ENCODE measurements around the gene SCN5A. TPM values are rescaled to one million over a fixed set of nuclear protein-coding genes. Genes with fewer than 3 reads are reported as not detected.

The SCN5A gene
- total RNA-seq, 1 donor from 2014 or later = not detected

DNA sequence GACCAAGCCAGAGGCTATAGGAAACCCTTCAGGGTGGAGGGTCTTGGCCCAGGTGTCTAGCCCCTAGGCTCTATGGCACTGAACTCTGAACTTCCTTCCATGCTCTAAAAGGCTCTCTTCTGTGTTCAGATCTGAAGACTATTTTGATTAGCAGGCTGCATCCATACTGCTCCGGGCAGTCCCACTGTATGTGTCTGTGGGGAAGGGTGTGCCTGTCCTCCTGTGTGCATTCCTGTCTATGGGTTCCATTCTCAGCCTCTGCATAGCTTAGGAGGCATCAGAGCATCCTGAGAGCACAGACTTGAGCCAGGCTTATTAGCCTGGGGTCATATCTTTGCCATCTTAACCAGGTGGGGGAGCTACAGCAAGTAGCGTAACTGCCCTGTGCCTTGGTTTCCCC is 115.3 kb downstream of the SCN5A start:
- CTCF ChIA-PET = no interaction called here
- H3K27ac Mint-ChIP-seq = no peak overlapping the region
- H3K36me3 Mint-ChIP-seq (ENCODE audit: low read depth) = peaks cover 47% of the 10 kb centered on the region
- DNase-seq (no peak), ATAC-seq (ENCODE audit: low read depth) (no peak)
- intact Hi-C loops (cut with micrococcal nuclease) = no loop called here
- no peak overlapping the region for H3K4me3 Mint-ChIP-seq
- POLR2A ChIA-PET = no interaction called here
- H3K27me3 Mint-ChIP-seq = no peaks in the 10 kb centered on the region
- TF ChIP-seq CTCF (IDR thresholded peaks at IDR 0.05) = no peak
- H3K4me1 Mint-ChIP-seq = no peaks in the 10 kb centered on the region
- H3K9me3 Mint-ChIP-seq = no peaks in the 10 kb centered on the region

DNA sequence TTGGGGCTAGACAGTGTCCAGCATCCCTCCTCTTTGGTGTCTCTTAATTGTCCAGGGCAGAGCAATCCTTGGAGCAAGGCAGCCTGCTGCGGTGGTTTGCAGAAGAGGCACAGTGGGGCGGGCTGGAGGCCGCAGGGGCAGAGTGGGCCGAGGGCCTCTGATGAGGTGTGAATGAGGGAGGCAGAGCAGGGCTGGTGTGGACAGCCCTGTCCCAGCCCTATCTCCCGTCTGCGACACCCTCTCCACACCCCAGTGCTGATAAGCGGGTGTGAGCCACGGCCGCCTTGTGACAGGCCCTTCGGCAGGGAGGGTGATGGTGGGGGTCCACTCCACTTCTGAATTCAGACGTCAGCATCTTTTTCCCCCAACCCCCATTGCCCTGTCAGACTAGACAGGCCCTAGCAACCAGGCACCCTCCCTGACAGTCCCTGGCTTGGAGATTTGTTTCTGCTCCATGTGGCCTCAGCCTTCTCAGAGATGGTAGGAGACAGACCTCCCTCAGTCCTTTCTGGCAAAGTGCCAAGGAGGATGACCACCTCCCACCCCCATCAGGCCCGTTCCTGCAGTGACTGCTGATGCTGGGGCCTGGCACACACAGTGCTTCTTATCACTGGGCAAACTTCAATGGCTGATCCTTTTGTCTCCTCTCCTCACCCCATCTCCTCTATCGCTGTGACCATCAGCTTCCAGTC is 116.1 kb downstream of the SCN5A start:
- H3K36me3 Mint-ChIP-seq (ENCODE audit: low read depth) = peaks cover 50% of the 10 kb centered on the region
- H3K4me1 Mint-ChIP-seq = no peaks in the 10 kb centered on the region
- ATAC-seq (ENCODE audit: low read depth) = no peak
- CTCF ChIA-PET = no interaction called here
- POLR2A ChIA-PET = no interaction called here
- intact Hi-C loops (cut with micrococcal nuclease) = no loop called here
- H3K27me3 Mint-ChIP-seq = no peaks in the 10 kb centered on the region
- DNase-seq = no peak
- no peak for TF ChIP-seq CTCF (IDR thresholded peaks at IDR 0.05)
- H3K9me3 Mint-ChIP-seq = no peaks in the 10 kb centered on the region
- H3K27ac Mint-ChIP-seq = no peak overlapping the region
- H3K4me3 Mint-ChIP-seq = no peak overlapping the region

DNA sequence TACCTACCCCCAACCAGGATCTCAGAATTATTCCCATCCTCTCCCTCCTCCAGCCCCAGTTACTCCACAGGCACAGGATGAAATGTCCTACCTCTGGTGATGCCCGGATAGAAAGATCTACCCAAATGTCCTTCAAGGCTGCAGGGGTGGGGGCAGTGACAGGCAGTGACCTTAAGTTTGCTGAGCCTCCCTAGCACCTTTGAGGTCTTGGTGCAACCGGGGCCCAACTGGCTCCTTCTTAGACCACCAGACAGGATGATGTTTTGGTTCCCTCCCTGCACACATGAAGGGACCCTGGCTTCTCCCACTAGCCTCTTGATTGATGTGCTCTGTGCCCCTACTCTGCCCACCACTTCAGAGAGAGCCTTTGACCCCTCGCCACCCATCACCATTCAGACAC is 117.0 kb downstream of the SCN5A start:
- CTCF ChIA-PET = no interaction called here
- POLR2A ChIA-PET = no interaction called here
- DNase-seq = no peak
- H3K9me3 Mint-ChIP-seq = no peaks in the 10 kb centered on the region
- H3K4me3 Mint-ChIP-seq = no peak overlapping the region
- H3K4me1 Mint-ChIP-seq = no peaks in the 10 kb centered on the region
- no peak overlapping the region for H3K27ac Mint-ChIP-seq
- no peak for TF ChIP-seq CTCF (IDR thresholded peaks at IDR 0.05)
- intact Hi-C loops (cut with micrococcal nuclease) = no loop called here
- peaks cover 59% of the 10 kb centered on the region for H3K36me3 Mint-ChIP-seq (ENCODE audit: low read depth)
- no peaks in the 10 kb centered on the region for H3K27me3 Mint-ChIP-seq
- ATAC-seq (ENCODE audit: low read depth) = no peak

- Mint-ChIP-seq H3K4me1 (no peaks in the 10 kb centered on the region), H3K9me3 (no peaks in the 10 kb centered on the region), H3K27ac (no peak overlapping the region), H3K4me3 (no peak overlapping the region), H3K36me3 (ENCODE audit: low read depth) (peaks cover 75% of the 10 kb centered on the region), H3K27me3 (no peaks in the 10 kb centered on the region)
- POLR2A ChIA-PET = no interaction called here
- ATAC-seq (ENCODE audit: low read depth) (no peak), DNase-seq (no peak)
- intact Hi-C loops (cut with micrococcal nuclease) = no loop called here
- CTCF ChIA-PET = no interaction called here
- TF ChIP-seq CTCF (IDR thresholded peaks at IDR 0.05) = no peak
These were observed 121.0 kb downstream of the SCN5A start for GRCh38 chr3:38528457-38528856.

DNA sequence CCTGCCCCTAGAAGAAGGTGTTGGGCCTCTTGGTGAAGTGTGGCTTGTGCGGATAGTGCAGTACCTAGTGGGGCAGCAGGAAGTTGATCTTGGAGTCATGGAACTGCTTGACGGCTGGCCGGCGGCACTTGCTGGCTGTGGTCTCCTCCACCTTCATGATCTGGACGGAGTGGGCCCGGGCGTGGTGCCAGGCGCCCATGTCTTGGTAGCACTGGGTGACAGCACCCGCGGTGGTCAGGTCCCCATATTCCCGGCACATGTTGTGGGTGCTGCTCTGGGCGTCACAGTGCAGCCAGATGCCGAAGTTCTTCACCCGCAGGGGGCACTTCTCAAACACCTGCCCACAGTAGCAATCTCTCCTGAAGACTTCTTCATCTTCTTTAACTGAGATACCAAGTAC is 122.7 kb downstream of the SCN5A start:
- no peaks in the 10 kb centered on the region for H3K4me1 Mint-ChIP-seq
- CTCF ChIA-PET = no interaction called here
- POLR2A ChIA-PET = no interaction called here
- H3K27me3 Mint-ChIP-seq = no peaks in the 10 kb centered on the region
- peaks cover 78% of the 10 kb centered on the region for H3K36me3 Mint-ChIP-seq (ENCODE audit: low read depth)
- DNase-seq = no peak
- no peaks in the 10 kb centered on the region for H3K9me3 Mint-ChIP-seq
- H3K4me3 Mint-ChIP-seq = no peak overlapping the region
- intact Hi-C loops (cut with micrococcal nuclease) = no loop called here
- H3K27ac Mint-ChIP-seq = no peak overlapping the region
- no peak for ATAC-seq (ENCODE audit: low read depth)
- TF ChIP-seq CTCF (IDR thresholded peaks at IDR 0.05) = no peak
